ENCODE results near the gene OR4X2.

OR4X2 gene

GRCh38 chr11:48242501-48242900, 2.4 kb upstream of the OR4X2 start:
- no peak for DNase-seq (ENCODE audit: low read depth)
- no peak overlapping the region for H3K4me3 ChIP-seq (ENCODE audit: control insufficient read depth, low read depth, low read length)
- TF ChIP-seq CTCF (conservative IDR thresholded peaks at IDR 0.05; ENCODE audit: control insufficient read depth, insufficient read depth, low read depth, low read length), result no peak

GRCh38 chr11:48248902-48249301, 4.0 kb downstream of the OR4X2 start:
- no peak for TF ChIP-seq CTCF (conservative IDR thresholded peaks at IDR 0.05; ENCODE audit: control insufficient read depth, insufficient read depth, low read depth, low read length)
- no peak for DNase-seq (ENCODE audit: low read depth)
- no peak overlapping the region for H3K4me3 ChIP-seq (ENCODE audit: control insufficient read depth, low read depth, low read length)

- TF ChIP-seq CTCF (conservative IDR thresholded peaks at IDR 0.05; ENCODE audit: control insufficient read depth, insufficient read depth, low read depth, low read length), result no peak
- no peak for DNase-seq (ENCODE audit: low read depth)
- no peak overlapping the region for H3K4me3 ChIP-seq (ENCODE audit: control insufficient read depth, low read depth, low read length)
Observed at GRCh38 chr11:48261600-48261999, 16.7 kb downstream of the OR4X2 start.

- H3K4me3 ChIP-seq (ENCODE audit: control insufficient read depth, low read depth, low read length), result no peak within 1 kb of the TSS
- no peak for TF ChIP-seq CTCF (conservative IDR thresholded peaks at IDR 0.05; ENCODE audit: control insufficient read depth, insufficient read depth, low read depth, low read length)
- DNase-seq (ENCODE audit: low read depth), result no peak
Observed at GRCh38 chr11:48263423-48263911, 18.6 kb downstream of the OR4X2 start, which contains the start of gene OR4X1. Gene OR4X1, plus strand, starts transcription at chr11:48263861. Its CDS starts 0 bp downstream, at chr11:48263861.

GRCh38 chr11:48270621-48271020, 25.7 kb downstream of the OR4X2 start:
- no peak for DNase-seq (ENCODE audit: low read depth)
- TF ChIP-seq CTCF (conservative IDR thresholded peaks at IDR 0.05; ENCODE audit: control insufficient read depth, insufficient read depth, low read depth, low read length), result no peak
- no peak overlapping the region for H3K4me3 ChIP-seq (ENCODE audit: control insufficient read depth, low read depth, low read length)

- no peak for TF ChIP-seq CTCF (conservative IDR thresholded peaks at IDR 0.05; ENCODE audit: control insufficient read depth, insufficient read depth, low read depth, low read length)
- no peak for DNase-seq (ENCODE audit: low read depth)
- no peak overlapping the region for H3K4me3 ChIP-seq (ENCODE audit: control insufficient read depth, low read depth, low read length)
Observed at GRCh38 chr11:48272606-48273005, 27.7 kb downstream of the OR4X2 start.
